VCaP (cell line): Measurements from ENCODE around the gene KCNIP4.
"Not testable (repeated sequence)": the region's sequence is repeated elsewhere in the genome, so short reads cannot be mapped to it uniquely, and the experiment has no call there.

Experiments
- H3K27ac ChIP-seq: fragments of 450-650 bp; 2 replicates; pipeline ENCODE4 v1.5.1; 2017
- TF ChIP-seq, protein P1 (sequence below): fragments of 450-650 bp; conservative IDR thresholded peaks from 2 replicates; pipeline ENCODE4 v1.5.1; 2017; ENCODE audit warnings: mild to moderate bottlenecking, moderate library complexity

KCNIP4 gene

DNA sequence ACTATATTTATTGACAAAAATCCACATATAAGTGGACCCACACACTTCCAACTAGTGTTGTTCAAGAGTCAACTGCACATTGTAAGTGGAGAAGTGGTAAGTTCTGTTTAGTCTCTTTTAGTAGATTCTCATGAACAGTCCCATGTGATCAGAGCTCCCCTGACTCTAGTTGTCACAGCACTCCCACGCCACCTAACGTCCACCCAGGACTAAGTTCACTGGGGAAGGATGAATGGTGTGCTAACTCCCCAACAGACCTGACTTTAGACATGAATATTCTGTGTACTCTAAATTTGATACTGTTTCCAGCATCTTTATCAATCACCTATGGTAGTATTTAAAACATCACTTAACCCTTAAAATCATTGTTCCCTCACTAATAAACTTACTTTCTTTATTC is 1188.5 kb downstream of the KCNIP4 start:
- no peak overlapping the region for H3K27ac ChIP-seq
- TF ChIP-seq, protein P1, sequence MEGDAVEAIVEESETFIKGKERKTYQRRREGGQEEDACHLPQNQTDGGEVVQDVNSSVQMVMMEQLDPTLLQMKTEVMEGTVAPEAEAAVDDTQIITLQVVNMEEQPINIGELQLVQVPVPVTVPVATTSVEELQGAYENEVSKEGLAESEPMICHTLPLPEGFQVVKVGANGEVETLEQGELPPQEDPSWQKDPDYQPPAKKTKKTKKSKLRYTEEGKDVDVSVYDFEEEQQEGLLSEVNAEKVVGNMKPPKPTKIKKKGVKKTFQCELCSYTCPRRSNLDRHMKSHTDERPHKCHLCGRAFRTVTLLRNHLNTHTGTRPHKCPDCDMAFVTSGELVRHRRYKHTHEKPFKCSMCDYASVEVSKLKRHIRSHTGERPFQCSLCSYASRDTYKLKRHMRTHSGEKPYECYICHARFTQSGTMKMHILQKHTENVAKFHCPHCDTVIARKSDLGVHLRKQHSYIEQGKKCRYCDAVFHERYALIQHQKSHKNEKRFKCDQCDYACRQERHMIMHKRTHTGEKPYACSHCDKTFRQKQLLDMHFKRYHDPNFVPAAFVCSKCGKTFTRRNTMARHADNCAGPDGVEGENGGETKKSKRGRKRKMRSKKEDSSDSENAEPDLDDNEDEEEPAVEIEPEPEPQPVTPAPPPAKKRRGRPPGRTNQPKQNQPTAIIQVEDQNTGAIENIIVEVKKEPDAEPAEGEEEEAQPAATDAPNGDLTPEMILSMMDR = peak; percentile 38; the same call in 1 of the 2 replicates

DNA sequence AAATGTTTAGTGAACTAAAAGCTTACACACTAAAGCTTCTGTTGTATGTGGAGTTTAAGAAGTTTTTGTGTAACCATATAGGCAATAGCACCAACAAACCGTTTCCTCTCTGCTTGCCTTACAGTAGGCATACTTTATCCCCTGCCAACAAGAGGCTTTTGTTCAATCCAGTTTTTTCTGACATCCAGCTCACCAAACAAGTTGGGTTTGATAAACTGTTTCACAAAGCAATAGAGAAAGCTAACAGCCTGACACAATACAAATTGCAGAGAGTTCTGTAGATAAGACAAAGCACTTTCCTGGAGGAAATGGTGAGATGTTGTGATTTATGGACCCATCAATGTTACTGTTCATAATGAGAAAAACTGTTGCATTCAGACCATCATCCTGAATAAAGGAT is 1194.5 kb downstream of the KCNIP4 start:
- H3K27ac ChIP-seq = no peak overlapping the region
- TF ChIP-seq, protein P1 = no peak

DNA sequence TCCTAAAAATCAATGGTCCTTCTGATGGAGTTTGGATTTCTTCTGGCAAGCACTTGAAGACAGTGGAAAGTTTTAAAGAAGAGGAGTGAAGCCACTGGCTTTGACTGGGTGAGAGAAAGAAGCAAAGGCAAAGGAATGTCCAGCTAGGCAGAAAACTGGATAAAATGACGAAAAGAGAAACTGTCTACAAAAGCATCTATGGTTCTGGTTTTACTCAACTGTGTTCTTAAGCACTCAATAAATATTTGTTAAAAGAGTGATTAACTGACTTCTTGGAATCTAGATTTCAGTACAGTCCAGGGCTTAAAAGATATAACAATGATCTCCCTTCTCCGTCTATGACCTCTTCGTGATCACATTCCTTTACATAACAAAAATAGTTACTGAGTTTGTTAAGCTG is 1195.9 kb downstream of the KCNIP4 start:
- TF ChIP-seq, protein P1 = no peak
- H3K27ac ChIP-seq = no peak overlapping the region

DNA sequence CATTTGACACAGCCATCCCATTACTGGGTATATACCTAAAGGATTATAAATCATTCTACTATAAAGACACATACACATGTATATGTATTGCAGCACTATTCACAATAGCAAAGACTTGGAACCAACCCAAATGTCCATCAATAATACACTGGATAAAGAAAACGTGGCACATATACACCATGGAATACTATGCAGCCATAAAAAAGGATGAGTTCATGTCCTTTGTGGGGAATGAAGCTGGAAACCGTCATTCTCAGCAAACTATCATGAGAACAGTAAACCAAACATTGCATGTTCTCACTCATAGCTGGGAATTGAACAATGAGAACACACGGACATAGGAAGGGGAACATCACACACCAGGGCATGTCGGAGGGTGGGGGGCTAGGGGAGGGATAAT is 1202.6 kb downstream of the KCNIP4 start:
- not testable (repeated sequence) for H3K27ac ChIP-seq

DNA sequence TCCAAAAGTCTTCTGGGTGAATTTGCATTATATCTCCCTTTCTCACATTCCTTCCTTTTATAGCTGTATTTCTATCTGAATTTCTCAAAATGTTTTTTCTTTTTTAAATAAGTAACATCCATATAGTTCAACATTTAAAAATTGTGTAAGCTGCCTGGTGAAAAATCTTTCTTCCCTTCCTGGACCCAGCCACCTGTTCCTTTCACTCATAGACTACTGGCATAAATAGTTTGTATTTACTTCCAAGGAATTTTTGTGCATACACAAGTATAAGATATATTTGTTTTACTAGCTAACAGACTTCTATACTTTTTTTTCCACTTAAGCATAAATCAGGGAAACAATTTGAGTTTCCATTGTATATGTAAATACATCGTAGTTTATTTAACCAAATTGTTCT is 1212.6 kb downstream of the KCNIP4 start:
- no peak overlapping the region for H3K27ac ChIP-seq
- TF ChIP-seq, protein P1 = no peak

DNA sequence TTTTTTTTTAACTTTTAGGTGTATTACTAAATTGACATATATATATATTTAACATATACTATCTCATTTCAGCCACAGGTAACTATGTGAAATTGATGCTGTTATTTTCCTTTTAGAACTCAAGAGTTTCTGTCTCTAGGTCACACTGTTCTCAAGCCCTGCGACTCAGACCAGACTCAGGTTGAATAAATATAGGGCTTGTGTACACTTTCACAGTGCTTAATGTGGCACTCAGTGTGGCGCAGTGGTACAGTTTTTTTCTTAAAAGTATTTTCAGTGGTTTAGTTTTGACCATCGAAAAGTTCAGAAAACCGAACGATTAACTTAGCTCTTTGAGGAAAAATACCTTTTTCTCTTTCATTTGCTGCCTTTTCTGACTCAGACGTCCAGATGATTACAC is 1223.7 kb downstream of the KCNIP4 start:
- no peak overlapping the region for H3K27ac ChIP-seq
- TF ChIP-seq, protein P1 = no peak

DNA sequence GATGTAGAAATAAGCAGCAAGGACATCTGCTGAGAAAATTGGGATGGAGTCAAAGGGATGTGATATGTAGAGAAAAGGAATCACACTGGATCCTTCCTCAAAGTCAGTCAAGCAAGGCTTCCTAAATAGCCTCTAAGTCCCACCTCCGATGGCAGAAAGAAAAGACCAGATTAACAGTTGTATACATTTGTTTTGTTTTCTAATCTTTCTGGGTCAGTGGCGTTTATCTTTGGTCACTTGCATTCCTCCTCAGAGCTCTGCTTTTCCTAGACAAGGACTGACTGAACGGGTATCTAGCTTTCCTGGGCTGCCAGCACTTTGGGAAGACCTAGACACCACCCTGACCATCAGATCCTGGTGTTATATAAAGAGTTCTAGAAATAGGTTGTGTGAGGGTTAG is 1225.1 kb downstream of the KCNIP4 start:
- TF ChIP-seq, protein P1 = no peak
- H3K27ac ChIP-seq = no peak overlapping the region

DNA sequence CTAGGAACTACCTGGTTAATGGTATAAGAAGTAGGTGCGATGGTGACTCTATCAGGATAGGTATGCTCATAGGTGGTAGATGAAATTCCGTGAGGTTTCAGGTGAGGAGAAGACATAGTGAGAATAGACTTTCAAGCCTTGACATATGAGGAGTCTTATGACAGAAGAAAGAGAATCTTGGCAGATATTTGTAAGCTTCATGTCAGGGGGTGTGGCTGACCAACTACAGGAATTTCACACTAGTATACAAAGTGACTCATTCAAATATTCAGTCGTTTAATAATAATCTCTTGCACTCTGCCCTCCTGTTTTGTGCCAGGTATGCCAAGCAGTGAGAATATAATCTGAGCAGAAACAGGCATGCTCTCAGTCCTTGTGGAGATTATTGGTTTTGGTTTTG is 1225.6 kb downstream of the KCNIP4 start:
- TF ChIP-seq, protein P1 = no peak
- no peak overlapping the region for H3K27ac ChIP-seq
